ENCODE data around the gene NPM1. TPM values are rescaled to one million over a fixed set of nuclear protein-coding genes. Genes with fewer than 3 reads are reported as not detected.

The NPM1 gene
- total and polyA plus RNA-seq, 2 of the 13 experiments (the other 11 are each of a cell fraction or from before 2014, with no cell fraction given): 2,047 to 3,353 TPM

- no peak for TF ChIP-seq E2F5 (CRISPR knock-in tag; conservative IDR thresholded peaks at IDR 0.05)
- TF ChIP-seq SMAD1 (CRISPR knock-in tag; IDR thresholded peaks at IDR 0.05; ENCODE audit: borderline replicate concordance, low read depth): no peak
These were observed 18.6 kb upstream of the NPM1 start (continued) for GRCh38 chr5:171369056-171369455.

DNA sequence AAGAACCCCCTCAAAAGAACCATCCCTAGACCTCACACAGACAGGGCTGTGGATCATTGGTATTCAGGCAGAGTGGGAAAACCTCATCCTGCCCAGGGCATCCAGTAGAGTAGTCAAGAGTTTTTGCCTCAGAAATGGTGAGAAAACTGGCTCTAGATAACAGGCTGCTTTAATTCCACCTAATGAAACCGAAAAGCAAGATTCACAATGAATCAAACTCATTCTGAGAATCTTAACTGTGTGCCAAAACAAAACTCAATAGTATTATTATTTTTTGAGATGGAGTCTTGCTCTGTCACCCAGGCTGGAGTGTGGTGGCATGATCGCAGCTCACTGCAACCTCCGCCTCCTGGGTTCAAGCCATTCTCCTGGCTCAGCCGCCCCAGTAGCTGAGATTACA is 17.8 kb upstream of the NPM1 start:
- CTCF ChIA-PET (ENCODE audit: low intra/inter-chr PET ratio, low total read pairs): no interaction called here
- no peak overlapping the region for H3K27ac ChIP-seq (ENCODE audit: extremely low read length, insufficient read depth, low read length)
- no peak overlapping the region for H3K4me2 ChIP-seq (ENCODE audit: low read depth, low read length)
- ATAC-seq (no peak), DNase-seq (ENCODE audit: low spot score) (no peak), FAIRE-seq (no peak)
- BruUV-seq (replicated peaks): no TSS peak
- H3K9me3 ChIP-seq (ENCODE audit: low read length): no peaks in the 10 kb centered on the region
- POLR2A ChIA-PET: interaction anchor here (0.6 kb wide), 1 partner anchor 17 kb away, joined by 3 read pairs; no protein-coding TSS in a partner anchor
- no peaks in the 10 kb centered on the region for H3K36me3 ChIP-seq (replicated peaks in 1 of 2; ENCODE audit: control insufficient read depth in 1 of 2, insufficient read depth in 2 of 2, low read length in 2 of 2)
- no peak overlapping the region for H3K4me3 ChIP-seq (replicated peaks in 1 of 3; ENCODE audit: insufficient read depth in 1 of 3, low read depth in 2 of 3, low read length in 3 of 3)
- no peaks in the 10 kb centered on the region for H3K4me1 ChIP-seq (ENCODE audit: insufficient read depth, low read length)
- intact Hi-C loops (cut with micrococcal nuclease; ENCODE audit: unreplicated experiment) (no loop called here), in situ Hi-C loops (cut with HindIII; ENCODE audit: extremely low pct_ligation_motif_present, low pct_unique_long_range_greater_than_20kb) (no loop called here)
- H3K9ac ChIP-seq (ENCODE audit: insufficient read depth, low read depth, low read length): no peak overlapping the region
- H3K27me3 ChIP-seq (ENCODE audit: control insufficient read depth in 1 of 2, insufficient read depth in 2 of 2, low read length in 2 of 2): peaks cover 0 to 4% of the 10 kb centered on the region in 2 experiments; a peak in 2 of 5 replicates
- H3K79me2 ChIP-seq (ENCODE audit: insufficient read depth, low read length): no peaks in the 10 kb centered on the region
- 58% methylated on average over 4 of the region's 4 CpGs for WGBS (ENCODE audit: low lambda C conversion rate)
- H2AFZ ChIP-seq (ENCODE audit: low read length): no peak overlapping the region
- H4K20me1 ChIP-seq (ENCODE audit: insufficient read depth, low read length): no peaks in the 10 kb centered on the region
- TF ChIP-seq NR2F6 (IDR thresholded peaks at IDR 0.05) (no peak), NR2F6 (CRISPR knock-in tag; IDR thresholded peaks at IDR 0.05) (no peak), ZNF432 (CRISPR knock-in tag; IDR thresholded peaks at IDR 0.05; ENCODE audit: borderline replicate concordance) (no peak), ZNF549 (CRISPR knock-in tag; IDR thresholded peaks at IDR 0.05) (no peak), ZFX (CRISPR knock-in tag; IDR thresholded peaks at IDR 0.05; ENCODE audit: low read depth) (no peak), HNRNPUL1 (IDR thresholded peaks at IDR 0.05; ENCODE audit: low read depth, low read length) (no peak), SAFB2 (CRISPR knock-in tag; IDR thresholded peaks at IDR 0.05; ENCODE audit: borderline replicate concordance, low read depth) (no peak)
- TF ChIP-seq, protein P1, sequence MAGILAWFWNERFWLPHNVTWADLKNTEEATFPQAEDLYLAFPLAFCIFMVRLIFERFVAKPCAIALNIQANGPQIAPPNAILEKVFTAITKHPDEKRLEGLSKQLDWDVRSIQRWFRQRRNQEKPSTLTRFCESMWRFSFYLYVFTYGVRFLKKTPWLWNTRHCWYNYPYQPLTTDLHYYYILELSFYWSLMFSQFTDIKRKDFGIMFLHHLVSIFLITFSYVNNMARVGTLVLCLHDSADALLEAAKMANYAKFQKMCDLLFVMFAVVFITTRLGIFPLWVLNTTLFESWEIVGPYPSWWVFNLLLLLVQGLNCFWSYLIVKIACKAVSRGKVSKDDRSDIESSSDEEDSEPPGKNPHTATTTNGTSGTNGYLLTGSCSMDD (CRISPR knock-in tag; IDR thresholded peaks at IDR 0.05): no peak

Data from HepG2 (cell line).